A204.1 (cell line): ENCODE results near the gene COLEC12.

ENCODE experiments used
- FAIRE-seq: peaks from 2 replicates; lab custom pipeline; 2012; peaks lifted over from hg19 to GRCh38; lab: Jason Lieb, UNC

COLEC12 gene

DNA sequence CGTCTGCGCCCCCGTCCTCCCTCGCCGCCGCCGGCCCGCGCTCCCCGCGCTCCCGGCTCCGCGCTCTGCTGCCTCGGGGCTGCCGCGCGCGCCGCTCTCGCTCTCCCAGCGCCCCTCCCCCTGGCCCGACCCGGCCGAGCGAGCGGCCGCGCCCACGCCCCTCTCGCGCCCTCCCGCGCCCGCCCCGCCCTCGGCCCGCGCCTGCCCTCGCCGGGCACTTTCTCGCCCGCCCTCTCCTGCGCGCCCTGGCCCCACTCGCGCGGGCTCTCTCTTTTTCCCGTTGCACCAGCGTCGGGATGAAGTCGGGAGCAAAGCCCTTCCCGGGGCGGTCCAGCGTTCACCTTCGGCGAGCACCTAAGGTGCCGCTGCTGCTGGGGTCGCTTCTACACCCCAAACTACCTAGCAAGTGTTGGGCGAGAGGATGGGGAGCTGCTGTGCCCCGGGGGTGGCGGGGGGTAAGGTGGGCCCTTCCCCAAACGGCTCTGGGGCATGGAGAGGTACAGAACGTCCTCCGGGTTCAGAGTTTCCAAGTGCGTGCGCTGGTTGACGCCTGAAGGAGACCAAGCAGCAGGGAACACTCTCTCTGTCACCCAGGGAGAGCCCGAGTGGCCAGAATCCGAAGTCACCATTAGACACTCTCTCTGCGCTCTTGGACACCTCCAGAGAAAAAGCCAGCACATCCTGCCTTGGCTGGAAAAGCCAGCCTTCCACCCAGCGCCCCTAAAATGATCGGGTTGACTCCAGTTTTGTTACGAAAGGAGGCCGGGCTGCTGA lies at the start of gene COLEC12:
COLEC12 (minus strand) TSS at position 70 of the 774 bp plus-strand sequence. CDS start 187 bp downstream, outside the sequence.
- FAIRE-seq = no peak

DNA sequence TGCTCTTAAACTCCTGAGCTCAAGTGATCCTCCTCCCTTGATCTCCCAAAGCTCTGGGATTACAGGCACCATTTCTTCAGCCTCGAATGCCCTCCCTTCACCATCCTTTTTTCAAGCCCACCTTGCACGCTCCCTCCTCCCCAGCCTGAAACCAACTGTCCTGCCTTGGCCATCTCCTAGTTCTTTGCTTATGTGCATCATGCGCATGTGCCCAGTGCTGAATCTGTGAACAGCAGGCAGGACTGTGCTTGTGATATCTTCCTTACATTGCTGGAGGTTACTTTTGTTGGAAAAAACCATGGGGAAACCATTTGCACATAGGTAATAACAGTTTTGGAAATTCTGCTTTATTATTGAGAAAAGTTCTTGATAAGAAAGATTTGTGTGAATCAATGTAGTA lies 49.5 kb upstream of the COLEC12 start:
- FAIRE-seq = no peak

DNA sequence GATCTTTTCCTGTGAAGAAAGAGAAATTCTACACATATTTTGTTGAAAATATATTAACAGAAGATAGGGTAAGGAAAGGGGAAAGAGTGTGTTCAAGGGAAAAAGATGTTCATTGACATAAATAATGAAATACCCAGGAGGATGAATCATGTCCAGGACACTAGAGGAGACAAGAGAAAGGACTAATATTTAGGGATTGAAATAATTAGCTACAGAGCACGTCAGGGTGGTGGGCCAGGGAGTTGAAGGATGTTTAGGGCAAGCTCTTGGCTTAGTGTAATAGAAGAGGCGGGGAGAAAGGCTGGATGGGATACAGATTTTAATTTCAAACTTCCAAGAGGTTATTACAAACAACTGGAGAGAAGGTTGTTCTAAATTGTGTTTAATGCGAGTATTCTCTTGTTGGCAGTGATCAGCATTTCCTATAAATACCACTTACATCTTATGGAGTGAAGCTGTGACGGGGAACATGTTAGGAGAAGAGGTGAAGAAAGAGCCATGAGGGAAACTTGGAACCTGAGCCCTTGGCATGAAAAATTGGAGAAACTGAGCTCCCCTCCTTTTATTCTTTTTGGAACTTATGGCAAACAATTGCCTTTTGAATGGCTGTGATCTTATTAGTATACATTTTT lies 43.1 kb upstream of the COLEC12 start:
- FAIRE-seq = no peak

DNA sequence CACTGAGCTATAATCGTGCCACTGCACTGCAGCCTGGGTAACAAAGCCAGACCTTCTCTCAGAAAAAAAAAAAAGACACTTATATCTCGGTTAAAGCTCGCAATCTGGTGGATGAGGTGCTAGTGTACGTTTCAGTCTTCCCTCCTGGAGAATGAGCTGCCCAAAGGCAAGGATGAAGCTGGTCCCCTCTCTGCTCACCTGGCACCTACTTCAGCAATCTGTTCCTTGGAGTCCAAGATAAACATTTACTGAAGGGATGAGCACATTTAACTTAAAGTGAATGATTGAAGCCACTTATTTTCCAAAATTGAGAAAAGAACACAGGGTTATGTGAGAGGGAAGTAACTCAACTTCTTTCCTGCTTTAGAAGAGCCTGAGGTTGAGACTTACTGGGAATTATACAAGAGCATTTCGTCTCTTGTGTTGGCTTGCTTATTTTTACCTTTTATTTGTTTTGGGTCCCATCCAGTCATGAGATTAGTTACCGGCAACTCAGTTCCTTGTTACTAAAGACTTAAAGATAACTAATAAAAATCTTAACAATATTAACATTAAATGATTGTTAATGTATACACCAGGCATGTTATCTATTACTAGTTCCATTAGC lies 33.6 kb upstream of the COLEC12 start:
- no peak for FAIRE-seq

DNA sequence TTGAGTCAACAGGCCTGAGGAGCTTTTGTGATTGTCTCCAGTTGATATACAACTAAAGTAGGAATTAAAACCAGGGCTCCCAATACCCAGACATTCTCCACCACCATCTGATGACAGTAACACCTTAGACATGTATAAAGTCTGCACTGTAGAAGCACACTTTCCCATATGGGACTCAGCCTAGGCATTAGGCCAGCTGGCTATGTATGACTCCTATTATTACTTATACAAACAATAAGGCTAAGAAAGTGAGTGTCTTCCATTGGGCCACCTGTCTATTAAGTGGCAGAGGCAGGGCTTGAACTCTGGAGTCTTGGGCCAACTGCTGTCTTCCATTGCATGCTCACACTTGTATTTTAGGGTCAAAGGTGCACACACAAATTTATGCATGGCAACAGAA lies 32.1 kb upstream of the COLEC12 start:
- no peak for FAIRE-seq

DNA sequence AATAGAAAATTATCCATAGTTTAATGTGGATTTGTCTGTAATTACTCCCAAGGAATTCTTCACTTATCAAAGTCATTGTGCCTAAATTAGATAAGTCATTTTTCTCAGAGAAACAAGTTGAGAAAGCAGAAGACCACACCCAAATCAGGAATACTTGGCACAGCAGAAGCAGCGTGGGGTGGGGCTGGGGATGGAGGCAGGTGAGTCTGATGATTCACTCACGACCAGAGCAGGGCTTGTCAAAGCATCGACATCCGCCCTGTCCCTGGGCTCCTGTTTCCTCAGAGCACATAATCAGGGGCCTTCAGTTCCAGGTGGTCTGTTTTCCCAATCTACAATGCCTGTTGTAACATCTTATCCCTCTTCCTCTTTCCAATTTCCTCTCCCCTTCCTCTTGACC lies 31.5 kb upstream of the COLEC12 start:
- no peak for FAIRE-seq

DNA sequence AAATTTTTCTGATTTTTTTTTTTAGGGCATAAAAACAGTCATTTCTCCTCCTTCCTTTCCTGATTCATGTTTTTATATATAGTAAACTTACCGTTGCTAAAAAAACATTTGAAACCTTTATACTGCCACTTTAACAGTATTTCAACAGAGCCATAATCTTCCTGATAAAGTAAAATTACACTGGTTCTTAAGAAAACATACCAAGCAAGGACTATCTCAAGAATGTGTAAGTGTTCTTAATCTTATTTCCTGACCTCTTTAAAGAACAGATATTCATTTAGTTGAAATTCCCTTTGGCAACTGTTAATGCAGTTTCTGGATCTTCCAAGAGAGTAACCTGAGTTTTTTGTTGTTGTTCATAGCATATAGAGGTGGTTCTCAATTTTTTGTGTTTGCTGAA lies 26.6 kb upstream of the COLEC12 start:
- no peak for FAIRE-seq

DNA sequence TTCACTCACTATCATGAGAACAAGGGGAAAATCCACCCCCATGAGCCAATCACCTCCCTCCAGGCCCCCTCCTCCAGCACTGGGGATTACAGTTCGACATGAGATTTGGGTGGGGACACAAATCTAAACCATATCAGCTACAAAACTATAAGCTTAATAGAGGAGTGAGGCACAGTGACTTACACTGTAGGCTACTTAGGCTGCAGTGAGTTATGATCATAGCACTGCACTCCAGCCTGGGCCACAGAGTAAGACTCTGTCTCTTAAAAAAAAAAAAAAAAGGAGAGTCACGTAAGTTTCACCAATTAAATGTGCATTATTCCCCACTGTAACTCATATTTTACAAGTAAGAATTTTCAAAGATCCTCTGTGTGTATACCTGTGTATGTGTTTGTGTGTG lies 26.2 kb upstream of the COLEC12 start:
- no peak for FAIRE-seq

DNA sequence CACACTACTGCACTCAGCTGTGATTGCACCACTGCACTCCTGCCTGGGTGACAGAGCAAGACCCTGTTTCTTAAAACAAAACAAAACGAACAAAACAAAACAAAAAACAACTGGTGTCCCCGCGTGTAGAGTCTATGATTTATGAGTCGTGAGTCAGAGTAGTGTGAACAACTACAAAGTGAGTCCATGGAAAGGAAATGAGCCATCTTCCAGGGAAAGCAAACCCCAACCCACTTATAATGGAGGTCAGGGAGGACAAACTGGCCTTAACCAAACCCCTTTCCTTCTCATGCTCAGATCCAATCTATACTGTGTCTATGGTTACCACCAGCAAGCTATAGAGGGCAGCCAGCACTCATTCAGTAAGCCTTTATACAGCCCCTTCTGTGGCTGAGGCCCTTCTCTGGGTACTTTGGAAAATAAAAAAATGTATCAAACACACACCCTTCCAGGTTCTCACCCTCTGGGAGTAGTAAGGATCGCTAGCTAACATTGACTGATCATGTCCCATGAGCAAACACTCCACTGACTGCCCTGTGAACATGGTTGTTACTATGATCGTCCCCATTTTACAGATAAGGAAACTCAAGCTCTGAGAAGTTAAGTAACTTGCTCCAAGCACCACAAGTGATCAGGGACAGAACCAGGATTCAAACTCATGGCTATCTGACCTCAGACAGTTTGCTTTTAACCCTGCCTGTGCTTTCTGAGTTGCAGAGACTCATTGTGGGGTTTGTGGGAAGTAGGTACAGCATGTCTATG lies 24.7 kb upstream of the COLEC12 start:
- no peak for FAIRE-seq

DNA sequence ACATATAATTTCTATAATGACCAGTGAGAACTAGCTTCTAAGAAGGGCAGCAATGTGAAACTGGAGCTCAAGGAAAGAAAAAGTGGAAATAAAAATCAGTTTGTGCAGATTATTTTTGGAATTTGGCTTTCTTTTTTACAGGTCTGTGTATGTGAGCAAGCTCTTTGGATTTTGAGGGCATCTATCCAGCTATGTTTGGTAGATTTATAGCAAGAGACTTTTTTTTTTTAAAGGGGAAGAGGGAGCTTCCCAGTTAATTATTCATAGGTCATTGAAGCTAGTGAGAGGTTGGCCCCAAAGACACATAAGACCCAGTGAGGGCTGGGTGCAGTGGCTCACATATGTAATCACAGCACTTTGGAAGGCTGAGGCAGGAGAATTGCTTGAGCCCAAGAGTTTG lies 24.0 kb upstream of the COLEC12 start:
- FAIRE-seq = no peak

DNA sequence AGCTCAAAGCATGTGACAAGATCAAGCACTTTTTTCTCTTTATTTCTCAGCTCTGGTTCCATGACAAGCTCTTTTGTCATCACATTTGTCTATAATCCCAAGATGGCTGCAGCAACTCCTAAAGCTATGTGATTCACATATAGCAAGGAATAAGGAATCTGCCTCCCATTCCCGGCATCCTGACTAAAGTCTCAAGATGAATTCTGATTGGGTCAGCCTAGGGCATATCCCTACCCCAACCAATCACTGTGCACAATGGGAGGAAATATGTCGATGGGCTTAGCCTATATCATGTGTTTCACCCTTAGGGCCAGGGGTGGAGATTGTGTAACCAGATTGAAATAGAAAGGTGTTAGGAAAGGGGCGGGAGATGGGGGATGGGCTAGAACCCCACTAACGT lies 23.1 kb upstream of the COLEC12 start:
- no peak for FAIRE-seq

DNA sequence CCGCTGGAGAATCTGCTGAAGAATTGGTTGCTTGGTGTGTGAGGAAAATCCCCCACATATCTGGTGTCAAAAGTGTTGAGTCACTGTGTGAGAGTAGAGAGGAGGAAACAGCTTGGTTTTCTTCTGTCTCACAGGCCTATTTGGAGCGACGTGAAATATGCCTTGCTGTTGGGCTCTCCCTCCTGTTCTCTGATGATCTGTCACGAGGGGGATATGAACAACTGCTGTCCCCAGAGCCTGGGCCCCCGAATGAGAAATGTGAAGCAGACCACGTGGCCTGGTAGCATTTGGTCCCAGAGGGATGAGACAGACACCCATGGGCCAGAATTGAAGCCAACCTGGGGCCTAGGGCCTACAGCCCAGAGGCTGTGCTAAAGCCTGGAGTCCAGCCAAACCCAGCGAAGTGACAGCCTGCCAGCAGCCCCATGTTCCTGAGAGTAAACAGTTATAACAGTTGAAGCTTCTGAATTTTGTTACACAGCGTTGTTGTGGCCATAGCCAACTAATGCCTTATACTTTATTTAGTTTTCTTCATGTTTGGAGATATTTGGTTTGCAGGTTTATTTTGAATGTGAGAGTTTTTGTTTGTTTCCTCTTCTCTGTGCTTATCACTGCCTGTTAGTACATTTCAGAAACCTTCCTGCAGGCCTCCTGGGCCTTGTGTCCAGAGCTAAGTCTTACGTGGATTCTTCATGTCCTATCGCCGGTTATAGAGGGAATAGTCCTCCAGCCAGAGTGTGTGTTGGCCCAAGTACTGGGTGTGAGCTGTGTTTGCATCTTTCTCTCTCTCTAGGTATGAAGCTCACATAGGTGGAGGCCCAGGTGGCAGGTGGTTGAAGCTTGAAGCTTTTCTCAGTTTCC lies 18.7 kb upstream of the COLEC12 start:
- FAIRE-seq = no peak

DNA sequence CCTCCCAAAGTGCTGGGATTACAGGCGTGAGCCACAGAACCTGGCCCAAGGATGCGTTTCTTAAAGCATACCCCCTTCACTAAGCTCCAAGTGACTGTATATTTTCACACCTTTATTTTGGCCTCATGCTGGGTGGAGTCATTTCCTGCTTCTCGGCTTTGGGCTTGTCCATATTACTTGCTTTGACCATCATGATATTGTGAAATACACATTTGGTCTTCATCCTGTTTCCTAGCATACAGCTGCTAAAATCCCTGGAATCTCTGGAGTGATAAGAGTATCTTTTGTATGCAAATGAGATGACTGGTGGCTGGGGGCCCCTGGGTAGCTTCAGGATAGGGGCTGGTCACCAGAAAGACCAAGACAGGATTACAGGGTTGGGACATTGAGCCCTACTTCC lies 17.6 kb upstream of the COLEC12 start:
- no peak for FAIRE-seq

DNA sequence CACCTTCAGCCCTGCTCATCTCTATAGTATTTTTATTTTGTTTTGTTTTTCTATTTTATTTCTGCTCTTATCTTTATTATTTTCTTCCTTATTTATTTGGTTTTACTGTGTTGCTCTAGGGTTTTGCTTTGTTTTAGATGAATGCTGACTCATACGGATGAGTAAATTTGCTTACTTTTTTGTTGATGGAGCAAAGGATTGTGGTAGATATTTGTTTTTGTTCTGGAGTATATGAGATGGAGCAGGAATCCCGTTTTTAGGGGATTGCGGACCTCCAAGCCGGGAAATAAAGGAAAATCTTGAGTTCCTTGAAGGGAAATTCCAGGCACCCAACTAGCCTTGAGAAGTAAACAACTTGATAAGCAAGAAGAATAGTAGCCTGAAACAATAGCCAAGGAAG lies 15.3 kb upstream of the COLEC12 start:
- no peak for FAIRE-seq

DNA sequence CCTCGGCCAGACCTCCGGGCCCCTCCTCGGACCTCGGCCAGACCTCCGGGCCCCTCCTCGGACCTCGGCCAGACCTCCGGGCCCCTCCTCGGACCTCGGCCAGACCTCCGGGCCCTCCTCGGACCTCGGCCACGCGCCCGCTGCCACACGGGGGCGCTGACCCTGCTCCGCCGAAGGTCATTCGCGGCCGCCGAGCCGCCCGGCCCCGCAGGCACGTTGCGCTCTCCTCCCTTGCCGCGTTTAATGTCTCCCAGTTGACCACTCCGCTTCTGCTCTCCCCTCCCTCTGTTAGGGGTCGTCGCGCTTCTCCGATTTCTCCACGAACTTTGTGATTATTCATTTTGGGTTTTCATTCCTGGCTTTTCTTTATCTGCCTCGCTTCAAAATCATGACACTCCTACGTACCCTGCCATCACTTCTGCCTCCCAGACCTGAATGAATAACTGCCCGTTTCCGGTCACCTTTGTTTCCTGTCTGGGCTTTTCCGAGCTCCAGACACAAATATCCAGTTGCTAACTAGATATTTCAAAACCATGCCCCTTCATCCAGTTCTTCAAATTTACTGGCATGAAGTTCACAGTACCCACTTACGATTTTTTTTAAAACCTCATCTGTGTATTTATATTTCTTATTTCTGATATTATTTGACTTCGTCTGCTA lies 14.8 kb upstream of the COLEC12 start:
- no peak for FAIRE-seq

DNA sequence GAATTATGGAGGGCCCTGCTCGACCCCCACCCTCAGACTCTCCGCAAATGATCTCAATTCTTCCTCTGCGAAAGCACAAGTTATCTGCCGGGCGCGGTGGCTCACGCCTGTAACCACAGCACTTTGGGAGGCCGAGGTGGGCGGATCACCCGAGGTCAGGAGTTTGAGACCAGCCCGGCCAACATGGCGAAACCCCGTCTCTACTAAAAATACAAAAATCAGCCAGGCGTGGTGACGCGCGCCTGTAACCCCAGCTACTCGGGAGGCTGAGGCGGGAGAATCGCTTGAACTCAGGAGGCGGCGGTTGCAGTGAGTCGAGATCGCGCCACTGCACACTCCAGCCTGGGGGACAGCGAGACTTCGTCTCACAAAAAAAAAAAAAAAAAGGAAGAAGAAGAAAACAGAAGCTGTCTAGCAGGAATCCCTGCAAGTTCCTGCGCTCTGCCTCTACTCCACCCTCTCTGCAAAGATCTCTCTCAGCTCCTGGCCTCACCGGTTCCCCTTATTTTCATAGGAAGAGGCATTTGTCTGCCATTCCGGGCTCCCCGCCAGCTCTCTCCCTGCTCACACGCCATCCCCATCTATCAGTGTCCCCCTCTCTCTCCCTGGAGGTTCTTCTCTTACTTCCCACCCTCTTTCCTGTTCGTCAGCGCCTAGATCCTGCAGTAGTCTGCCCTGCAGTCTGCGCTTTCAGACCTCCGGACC lies 13.5 kb upstream of the COLEC12 start:
- no peak for FAIRE-seq

DNA sequence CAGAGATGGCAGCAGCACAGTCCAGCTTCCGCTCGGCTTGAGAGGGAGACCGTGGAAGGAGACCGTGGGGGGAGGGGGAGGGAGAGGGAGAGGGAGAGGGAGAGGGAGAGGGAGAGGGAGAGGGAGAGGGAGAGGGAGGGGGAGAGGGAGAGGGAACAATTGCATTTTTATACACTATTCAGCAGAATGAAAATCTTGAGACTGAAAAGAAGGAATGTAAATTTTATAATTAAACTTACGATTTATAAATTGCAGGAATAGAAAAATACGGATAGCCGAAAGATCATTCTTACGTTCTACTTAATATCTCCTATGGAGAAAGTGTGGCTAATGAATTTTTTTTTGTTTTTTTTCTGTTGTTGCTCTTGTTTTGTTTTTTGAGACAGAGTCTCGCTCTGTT lies 12.5 kb upstream of the COLEC12 start:
- no peak for FAIRE-seq

DNA sequence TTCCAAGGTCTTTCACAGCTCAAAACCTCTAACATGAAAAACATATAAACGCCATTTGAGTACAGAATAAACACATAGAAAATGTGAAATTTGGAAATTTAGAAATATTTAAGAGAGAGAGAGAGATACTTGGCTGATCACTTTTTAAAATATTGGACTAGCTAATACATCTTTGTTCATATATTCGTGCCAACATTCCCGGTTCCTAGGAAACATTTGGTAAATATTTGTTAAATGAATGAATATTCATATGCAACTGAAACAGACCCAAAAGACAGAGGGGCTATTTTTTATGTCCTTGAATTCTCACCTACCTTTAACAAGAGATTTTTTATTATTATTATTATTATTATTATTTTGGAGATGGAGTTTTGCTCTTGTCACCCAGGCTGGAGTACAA lies 8.3 kb upstream of the COLEC12 start:
- FAIRE-seq = no peak

DNA sequence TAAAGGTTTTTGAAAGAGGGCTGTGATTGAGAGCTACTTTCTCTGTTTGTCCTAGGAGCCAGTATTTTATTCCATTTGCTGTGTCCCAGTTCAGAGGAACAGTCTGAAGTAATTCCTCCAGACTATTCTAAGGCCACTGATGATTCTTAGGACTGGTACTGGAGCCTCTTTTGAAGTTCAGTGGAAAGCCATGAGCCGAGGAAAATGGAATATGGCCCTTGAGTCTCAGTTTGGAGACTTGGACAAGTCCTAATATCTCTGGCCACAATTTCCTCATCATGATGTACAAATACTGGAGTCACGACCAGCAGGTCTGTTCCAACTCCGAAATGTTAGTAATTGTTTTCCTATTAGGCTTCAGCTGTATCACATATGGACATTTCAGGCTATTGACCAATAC lies 7.1 kb upstream of the COLEC12 start:
- no peak for FAIRE-seq

DNA sequence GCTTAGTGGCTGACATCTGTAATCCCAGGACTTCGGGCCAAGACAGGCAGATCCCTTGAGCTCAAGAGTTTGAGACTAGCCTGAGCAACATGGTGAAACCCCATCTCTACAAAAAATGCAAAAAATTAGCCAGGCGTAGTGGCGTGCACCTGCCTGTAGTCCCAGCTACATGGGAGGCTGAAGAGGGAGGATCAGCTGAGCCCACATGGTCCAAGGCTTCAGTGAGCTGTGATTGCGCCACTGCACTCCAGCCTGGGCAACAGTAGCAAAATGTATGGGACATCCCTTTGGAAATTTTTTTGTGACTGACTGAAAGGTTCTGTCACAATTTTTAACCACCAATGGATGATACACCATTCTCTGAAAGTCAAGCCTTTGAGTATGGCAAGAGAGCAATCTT lies 6.3 kb upstream of the COLEC12 start:
- no peak for FAIRE-seq

DNA sequence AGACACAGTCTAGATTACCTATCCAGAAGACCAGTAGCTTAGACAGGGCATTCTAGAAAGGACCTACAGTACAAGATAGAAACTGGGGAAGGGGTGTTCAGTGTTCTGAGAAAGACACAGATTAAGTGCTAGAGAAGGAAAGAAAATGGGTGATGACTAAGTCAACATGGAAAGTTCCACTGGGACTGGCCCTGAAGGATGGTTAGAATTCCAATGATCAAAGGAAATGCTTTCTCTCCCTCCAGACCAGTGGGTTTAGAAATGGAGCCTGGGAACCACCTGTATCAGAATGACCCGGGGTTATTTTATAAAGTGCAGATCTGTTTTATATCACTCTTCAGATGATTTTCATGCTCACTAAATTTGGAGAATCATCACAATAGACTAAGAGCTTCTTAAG lies 5.8 kb upstream of the COLEC12 start:
- FAIRE-seq = no peak
